Cardiac muscle cell (in vitro differentiated cells and primary cell): Measurements from ENCODE around the gene NAALADL1. TPM values are rescaled to one million over a fixed set of nuclear protein-coding genes. Genes with fewer than 3 reads are reported as not detected.

Source experiments
- DNase-seq, 2 donors: peaks; one replicate each; pipeline versions ENCODE4 v3.0.0 to v3.0.0-alpha.2; 2010 to 2017; ENCODE audit warnings: low read depth in 1 of 2, low spot score in 1 of 2
- H3K27ac ChIP-seq: fragments of 200-600 bp; sonication (generic); 2 replicates; pipeline ENCODE4 v1.5.1; 2016
- H3K27me3 ChIP-seq: fragments of 200-600 bp; sonication (generic); 2 replicates; pipeline ENCODE4 v1.6.0; 2016; ENCODE audit warnings: control low read depth
- H3K36me3 ChIP-seq: fragments of 200-600 bp; sonication (generic); 2 replicates; pipeline ENCODE4 v1.5.1; 2016; ENCODE audit warnings: control low read depth
- H3K4me1 ChIP-seq: fragments of 200-600 bp; sonication (generic); 2 replicates; pipeline ENCODE4 v1.8.1; 2017; ENCODE audit warnings: low read depth, mild to moderate bottlenecking, mixed run types
- H3K4me3 ChIP-seq: fragments of 200-600 bp; sonication (generic); 2 replicates; pipeline ENCODE4 v1.5.1; 2016; ENCODE audit warnings: mild to moderate bottlenecking
- H3K9me3 ChIP-seq: fragments of 200-600 bp; sonication (generic); 2 replicates; pipeline ENCODE4 v1.5.1; 2017; ENCODE audit warnings: low read depth, mild to moderate bottlenecking, control low read depth
- CTCF ChIP-seq: IDR thresholded peaks from 2 replicates; pipeline ENCODE4 v1.5.1; 2012; ENCODE audit warnings: low read depth, mild to moderate bottlenecking, low read length
- polyA plus RNA-seq: library from polyadenylated mRNA; unstranded; fragments of >200 nt; fragmentation: Nextera tagmentation; extraction: Ambion mirVana; gene quantifications from 2 replicates; pipeline ENCODE4 v1.2.1, GENCODE V29; 2016
- total RNA-seq: library from RNA; depleted of rRNA; stranded (reverse); fragments of >200 nt; gene quantifications from 2 replicates; pipeline ENCODE4 v1.2.3, GENCODE V29; 2016

NAALADL1 gene
- total and polyA plus RNA-seq, 2 experiments from 2014 or later, result 0.59 to 2.3 TPM

- no peaks in the 10 kb centered on the region for H3K36me3 ChIP-seq
- peaks cover 6% of the 10 kb centered on the region for H3K4me1 ChIP-seq
- peak; percentile 33 to 51 for DNase-seq
- no peak overlapping the region for H3K4me3 ChIP-seq
- H3K27me3 ChIP-seq, result no peaks in the 10 kb centered on the region
- TF ChIP-seq CTCF, result peak; percentile 46
- no peaks in the 10 kb centered on the region for H3K9me3 ChIP-seq
- no peak overlapping the region for H3K27ac ChIP-seq
Measured at GRCh38 chr11:65060913-65061408, 2.6 kb upstream of the NAALADL1 start.

- no peak overlapping the region for H3K27ac ChIP-seq
- H3K9me3 ChIP-seq, result no peaks in the 10 kb centered on the region
- H3K36me3 ChIP-seq, result no peaks in the 10 kb centered on the region
- no peak for TF ChIP-seq CTCF
- H3K27me3 ChIP-seq, result no peaks in the 10 kb centered on the region
- no peak overlapping the region for H3K4me3 ChIP-seq
- DNase-seq, result peak in 1 of 2 donors; percentile 9
- H3K4me1 ChIP-seq, result no peaks in the 10 kb centered on the region
Measured at GRCh38 chr11:65059959-65060824, 1.8 kb upstream of the NAALADL1 start.

- Histone ChIP-seq H3K4me1 (no peaks in the 10 kb centered on the region), H3K27ac (no peak overlapping the region), H3K36me3 (no peaks in the 10 kb centered on the region), H3K9me3 (no peaks in the 10 kb centered on the region), H3K4me3 (no peak overlapping the region), H3K27me3 (no peaks in the 10 kb centered on the region)
- TF ChIP-seq CTCF, result no peak
- DNase-seq, result no peak
Measured at GRCh38 chr11:65059523-65059922, 1.2 kb upstream of the NAALADL1 start.

GRCh38 chr11:65058012-65058411 is 341 bp downstream of the NAALADL1 start:
- TF ChIP-seq CTCF, result no peak
- H3K9me3 ChIP-seq, result no peaks in the 10 kb centered on the region
- no peaks in the 10 kb centered on the region for H3K4me1 ChIP-seq
- H3K36me3 ChIP-seq, result no peaks in the 10 kb centered on the region
- H3K4me3 ChIP-seq, result no peak overlapping the region
- no peak for DNase-seq
- H3K27ac ChIP-seq, result no peak overlapping the region
- no peaks in the 10 kb centered on the region for H3K27me3 ChIP-seq

GRCh38 chr11:65057526-65057925 is 827 bp downstream of the NAALADL1 start:
- Histone ChIP-seq H3K4me1 (no peaks in the 10 kb centered on the region), H3K27ac (no peak overlapping the region), H3K36me3 (no peaks in the 10 kb centered on the region), H3K4me3 (no peak overlapping the region), H3K9me3 (no peaks in the 10 kb centered on the region), H3K27me3 (no peaks in the 10 kb centered on the region)
- no peak for DNase-seq
- no peak for TF ChIP-seq CTCF
